GM23248 (cell line): ENCODE results near the gene SLC13A5. TPM values are rescaled to one million over a fixed set of nuclear protein-coding genes. Genes with fewer than 3 reads are reported as not detected.

Experiments
- DNase-seq: peaks from one replicate; pipeline ENCODE4 v3.0.0-alpha.2; 2015
- H2AFZ ChIP-seq: fragments of 200-600 bp; sonication (generic); 2 replicates; pipeline ENCODE4 v1.6.1; 2016; ENCODE audit warnings: antibody characterized with exemption
- H3F3A ChIP-seq: fragments of 200-600 bp; sonication (generic); 2 replicates; pipeline ENCODE4 v1.6.1; 2016; ENCODE audit warnings: mild to moderate bottlenecking, antibody characterized with exemption, mixed run types; ENCODE audit not compliant: insufficient read depth
- H3K27ac ChIP-seq: fragments of 200-600 bp; sonication (generic); 2 replicates; pipeline ENCODE4 v1.5.1; 2016; ENCODE audit warnings: mild to moderate bottlenecking
- H3K27me3 ChIP-seq: fragments of 200-600 bp; sonication (generic); replicated peaks from 2 replicates; pipeline ENCODE4 v1.6.1; 2016; ENCODE audit warnings: mild to moderate bottlenecking; ENCODE audit not compliant: insufficient read depth
- H3K36me3 ChIP-seq: fragments of 200-600 bp; sonication (generic); 2 replicates; pipeline ENCODE4 v1.6.1; 2016; ENCODE audit warnings: low read depth, mild to moderate bottlenecking
- H3K4me1 ChIP-seq: fragments of 200-600 bp; sonication (generic); 2 replicates; pipeline ENCODE4 v1.6.1; 2016; ENCODE audit warnings: mild to moderate bottlenecking; ENCODE audit not compliant: insufficient read depth
- H3K4me2 ChIP-seq: fragments of 200-600 bp; sonication (generic); one replicate; pipeline ENCODE4 v1.6.1; 2016; ENCODE audit warnings: mild to moderate bottlenecking; ENCODE audit not compliant: unreplicated experiment
- H3K4me3 ChIP-seq: fragments of 200-600 bp; sonication (generic); 2 replicates; pipeline ENCODE4 v1.5.1; 2016; ENCODE audit warnings: mild to moderate bottlenecking
- H3K79me2 ChIP-seq: fragments of 200-600 bp; sonication (generic); 2 replicates; pipeline ENCODE4 v1.6.1; 2016; ENCODE audit warnings: mild to moderate bottlenecking; ENCODE audit not compliant: insufficient read depth
- H3K9ac ChIP-seq: fragments of 200-600 bp; sonication (generic); 2 replicates; pipeline ENCODE4 v1.6.1; 2016; ENCODE audit warnings: mild to moderate bottlenecking
- H3K9me2 ChIP-seq: fragments of 200-600 bp; sonication (generic); 2 replicates; pipeline ENCODE4 v1.6.1; 2016; ENCODE audit warnings: mixed run types, mild to moderate bottlenecking, moderate library complexity; ENCODE audit not compliant: insufficient read depth
- H3K9me3 ChIP-seq: fragments of 200-600 bp; sonication (generic); one replicate; pipeline ENCODE4 v1.6.1; 2017; ENCODE audit warnings: low read depth
- H4K20me1 ChIP-seq: fragments of 200-600 bp; sonication (generic); 2 replicates; pipeline ENCODE4 v1.6.0; 2016; ENCODE audit not compliant: insufficient read depth
- EZH2 ChIP-seq: fragments of 200-600 bp; sonication (generic); IDR thresholded peaks from 2 replicates; pipeline ENCODE4 v1.6.1; 2018; ENCODE audit warnings: antibody characterized with exemption, mild to moderate bottlenecking; ENCODE audit not compliant: insufficient read depth, poor library complexity, severe bottlenecking
- EZH2phosphoT487 ChIP-seq: fragments of 200-600 bp; sonication (generic); IDR thresholded peaks from 2 replicates; pipeline ENCODE4 v1.6.1; 2018; ENCODE audit warnings: antibody characterized with exemption, moderate library complexity, mild to moderate bottlenecking, low read depth; ENCODE audit not compliant: insufficient read depth
- WGBS, 2 experiments: methylation state at CpG; one replicate each; pipeline ENCODE4 v1.1.6; 2015 to 2017; ENCODE audit warnings: low lambda C conversion rate in 2 of 2, low coverage in 1 of 2; ENCODE audit errors: missing lambda C conversion rate in 2 of 2; 5-methylcytosine and 5-hydroxymethylcytosine counted together
- in situ Hi-C: fragments of 300-500 bp; cut with MboI; formaldehyde crosslinking; loops from 2 replicates; pipeline ENCODE4 v1.15.0; 2020
- polyA plus RNA-seq: library from polyadenylated mRNA; unstranded; fragments of >200 nt; fragmentation: Nextera tagmentation; extraction: Ambion mirVana; gene quantifications from 2 replicates; pipeline ENCODE4 v1.2.1, GENCODE V29; 2016
- total RNA-seq: library from RNA; depleted of rRNA; stranded (reverse); fragments of >200 nt; shearing (Covaris generic); gene quantifications from 2 replicates; pipeline ENCODE4 v1.2.3, GENCODE V29; 2014

The SLC13A5 gene
- total and polyA plus RNA-seq, 2 experiments from 2014 or later = not detected

DNA sequence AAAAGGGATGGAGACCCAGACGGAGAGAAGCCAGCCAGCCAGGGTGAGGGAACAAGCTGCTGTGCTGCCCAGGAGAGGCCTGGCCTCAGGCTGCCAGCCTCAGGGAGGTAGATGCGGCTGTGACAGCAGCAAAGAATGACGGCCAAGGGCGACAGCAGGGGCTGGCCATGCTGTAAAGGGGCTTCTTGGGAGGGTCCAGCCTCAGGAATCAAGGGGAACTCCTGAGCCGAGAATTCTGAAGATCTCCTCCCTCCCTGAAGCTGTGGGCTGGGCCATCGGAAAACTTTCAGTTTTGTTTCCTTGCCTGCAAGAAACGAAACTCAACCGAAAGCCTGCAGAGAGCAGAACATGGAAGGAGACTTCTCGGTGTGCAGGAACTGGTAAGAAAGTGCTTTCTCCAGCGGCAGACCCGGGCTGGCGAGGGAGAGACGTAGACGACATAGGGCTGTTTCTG lies 42.6 kb upstream of the SLC13A5 start, which contains the start of gene XAF1:
XAF1 (plus strand) TSS at position 316 of the 454 bp plus-strand sequence; CDS start at position 349, 33 bp downstream.
- peak; percentile 79 for DNase-seq
- Histone ChIP-seq H3K27ac (peak within 1 kb of the TSS; percentile 92), H3K4me3 (peak within 1 kb of the TSS; percentile 84), H3K27me3 (no peaks in the 10 kb centered on the region), H3K9me3 (no peaks in the 10 kb centered on the region), H3K9me2 (no peaks in the 10 kb centered on the region), H3F3A (peaks cover 35% of the 10 kb centered on the region), H4K20me1 (no peaks in the 10 kb centered on the region), H3K4me1 (peaks cover 33% of the 10 kb centered on the region), H3K36me3 (0 out of 2 replicates have a peak, but pooled peaks cover 4% of the 10 kb centered on the region), H2AFZ (peak within 1 kb of the TSS; percentile 85), H3K79me2 (peaks cover 24% of the 10 kb centered on the region), H3K9ac (peak within 1 kb of the TSS; percentile 93), H3K4me2 (peak within 1 kb of the TSS; percentile 94)
- WGBS, 2 experiments = 1 to 3% methylated on average over 14 of the region's 14 CpGs
- TF ChIP-seq EZH2phosphoT487 = no peak
- no peak for TF ChIP-seq EZH2
- in situ Hi-C loops = no loop called here

- H3K9me3 ChIP-seq = no peaks in the 10 kb centered on the region
- TF ChIP-seq EZH2 (no peak), EZH2phosphoT487 (no peak)
- peak; percentile 82 for DNase-seq
- H4K20me1 ChIP-seq = no peaks in the 10 kb centered on the region
- peak overlapping the region; percentile 84 for H3K4me3 ChIP-seq
- no peaks in the 10 kb centered on the region for H3K9me2 ChIP-seq
- H3K79me2 ChIP-seq = peaks cover 24% of the 10 kb centered on the region
- H2AFZ ChIP-seq = peak overlapping the region; percentile 85
- peak overlapping the region; percentile 94 for H3K4me2 ChIP-seq
- peak overlapping the region; percentile 92 for H3K27ac ChIP-seq
- H3F3A ChIP-seq = peaks cover 37% of the 10 kb centered on the region
- H3K36me3 ChIP-seq = 0 out of 2 replicates have a peak, but pooled peaks cover 4% of the 10 kb centered on the region
- H3K27me3 ChIP-seq = no peaks in the 10 kb centered on the region
- 6 to 7% methylated on average over 5 of the region's 5 CpGs for WGBS, 2 experiments
- in situ Hi-C loops = no loop called here
- H3K9ac ChIP-seq = peak overlapping the region; percentile 93
- H3K4me1 ChIP-seq = peaks cover 33% of the 10 kb centered on the region
These were observed 42.1 kb upstream of the SLC13A5 start for GRCh38 chr17:6755281-6755680.

GRCh38 chr17:6753546-6753945 lies 40.4 kb upstream of the SLC13A5 start:
- peak overlapping the region; percentile 100 for H3K27ac ChIP-seq
- peak; percentile 4 for DNase-seq
- peak overlapping the region; percentile 86 for H3K4me2 ChIP-seq
- in situ Hi-C loops = no loop called here
- peaks cover 33% of the 10 kb centered on the region for H3K4me1 ChIP-seq
- no peaks in the 10 kb centered on the region for H4K20me1 ChIP-seq
- no peaks in the 10 kb centered on the region for H3K27me3 ChIP-seq
- H3K79me2 ChIP-seq = peaks cover 24% of the 10 kb centered on the region
- H3K36me3 ChIP-seq = no peaks in the 10 kb centered on the region
- WGBS, 2 experiments = 86 to 87% methylated on average over 6 of the region's 6 CpGs
- peak overlapping the region; percentile 92 for H3K9ac ChIP-seq
- peak overlapping the region; percentile 58 for H3K4me3 ChIP-seq
- H3F3A ChIP-seq = peaks cover 37% of the 10 kb centered on the region
- H3K9me3 ChIP-seq = no peaks in the 10 kb centered on the region
- no peaks in the 10 kb centered on the region for H3K9me2 ChIP-seq
- TF ChIP-seq EZH2phosphoT487 (no peak), EZH2 (no peak)
- H2AFZ ChIP-seq = peak overlapping the region; percentile 59

DNA sequence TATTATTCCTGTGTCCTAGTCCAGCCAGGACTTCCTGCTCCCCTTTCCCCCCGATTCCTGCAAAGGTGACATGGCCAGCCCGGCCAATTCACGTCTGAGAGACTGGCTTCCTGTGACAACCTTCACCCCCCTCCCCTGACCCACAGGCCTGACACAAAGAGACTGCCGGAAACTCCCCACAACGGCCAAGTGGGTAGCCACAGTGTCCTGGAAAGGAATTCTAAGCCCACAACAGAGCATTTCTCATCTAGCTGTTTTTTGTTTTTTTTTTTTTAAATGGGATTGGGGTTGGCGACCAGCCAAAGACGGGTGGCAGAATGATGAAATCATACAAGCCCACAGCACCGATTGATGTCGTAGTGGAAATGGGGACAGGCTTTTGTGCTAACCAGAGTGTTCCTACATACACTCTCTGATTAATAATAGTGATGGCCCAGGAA lies 39.9 kb upstream of the SLC13A5 start:
- no peaks in the 10 kb centered on the region for H3K9me3 ChIP-seq
- in situ Hi-C loops = no loop called here
- peak; percentile 88 for DNase-seq
- H3F3A ChIP-seq = peaks cover 37% of the 10 kb centered on the region
- peak overlapping the region; percentile 58 for H3K4me3 ChIP-seq
- no peaks in the 10 kb centered on the region for H4K20me1 ChIP-seq
- peak overlapping the region; percentile 100 for H3K27ac ChIP-seq
- H3K4me2 ChIP-seq = peak overlapping the region; percentile 86
- H3K79me2 ChIP-seq = peaks cover 23% of the 10 kb centered on the region
- no peaks in the 10 kb centered on the region for H3K9me2 ChIP-seq
- peak overlapping the region; percentile 59 for H2AFZ ChIP-seq
- no peaks in the 10 kb centered on the region for H3K27me3 ChIP-seq
- TF ChIP-seq EZH2phosphoT487 (no peak), EZH2 (no peak)
- no peaks in the 10 kb centered on the region for H3K36me3 ChIP-seq
- 2% methylated on average over 9 of the region's 9 CpGs for WGBS, 2 experiments
- peaks cover 33% of the 10 kb centered on the region for H3K4me1 ChIP-seq
- peak overlapping the region; percentile 92 for H3K9ac ChIP-seq
